ENCODE results near the gene PLEKHH3. TPM values are rescaled to one million over a fixed set of nuclear protein-coding genes. Genes with fewer than 3 reads are reported as not detected.

Gene PLEKHH3
- total RNA-seq, 1 donor from 2014 or later: 58.6 TPM

DNA sequence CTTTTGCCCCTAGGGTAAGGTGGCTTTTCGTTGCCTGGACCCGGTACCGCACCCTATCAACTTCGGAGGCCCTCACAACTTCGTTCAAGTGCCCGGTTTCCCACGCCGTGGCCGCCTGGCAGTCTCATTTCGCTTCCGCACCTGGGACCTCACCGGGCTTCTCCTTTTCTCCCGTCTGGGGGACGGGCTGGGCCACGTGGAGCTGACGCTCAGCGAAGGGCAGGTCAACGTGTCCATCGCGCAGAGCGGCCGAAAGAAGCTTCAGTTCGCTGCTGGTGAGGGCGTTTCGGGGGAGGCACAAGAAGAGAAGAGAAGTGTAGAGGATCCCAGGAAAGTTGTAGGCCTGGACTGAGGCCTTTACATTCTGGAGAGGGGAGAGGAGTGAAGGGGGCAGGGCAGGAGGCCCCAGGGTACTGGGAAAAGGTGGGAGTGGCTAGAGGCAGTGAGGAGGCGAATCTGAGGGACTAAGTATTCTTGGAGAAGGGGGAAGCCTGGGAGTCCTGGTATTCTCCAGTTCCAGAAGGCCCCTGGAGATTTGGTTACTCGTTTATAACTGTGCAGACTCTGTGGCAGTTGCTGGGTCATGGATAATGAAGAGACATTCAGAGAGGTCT, 11.0 kb upstream of the PLEKHH3 start:
- no peak for DNase-seq (ENCODE audit: low read depth)

- DNase-seq (ENCODE audit: low read depth): no peak
Observed at GRCh38 chr17:42686520-42687128, 9.8 kb upstream of the PLEKHH3 start.

- no peak for DNase-seq (ENCODE audit: low read depth)
Observed at GRCh38 chr17:42685831-42686230, 9.0 kb upstream of the PLEKHH3 start.

GRCh38 chr17:42684929-42685556, 8.2 kb upstream of the PLEKHH3 start:
- DNase-seq (ENCODE audit: low read depth): no peak

GRCh38 chr17:42683407-42684034, 6.7 kb upstream of the PLEKHH3 start:
- DNase-seq (ENCODE audit: low read depth): no peak

- DNase-seq (ENCODE audit: low read depth): peak; percentile 75
Observed at GRCh38 chr17:42682722-42683403, 6.1 kb upstream of the PLEKHH3 start.

GRCh38 chr17:42681976-42682721, 5.4 kb upstream of the PLEKHH3 start, which contains the start of gene CNTNAP1:
Gene CNTNAP1 (plus strand): TSS chr17:42682531. CDS start chr17:42682830, 299 bp downstream.
- peak; percentile 67 for DNase-seq (ENCODE audit: low read depth)

DNA sequence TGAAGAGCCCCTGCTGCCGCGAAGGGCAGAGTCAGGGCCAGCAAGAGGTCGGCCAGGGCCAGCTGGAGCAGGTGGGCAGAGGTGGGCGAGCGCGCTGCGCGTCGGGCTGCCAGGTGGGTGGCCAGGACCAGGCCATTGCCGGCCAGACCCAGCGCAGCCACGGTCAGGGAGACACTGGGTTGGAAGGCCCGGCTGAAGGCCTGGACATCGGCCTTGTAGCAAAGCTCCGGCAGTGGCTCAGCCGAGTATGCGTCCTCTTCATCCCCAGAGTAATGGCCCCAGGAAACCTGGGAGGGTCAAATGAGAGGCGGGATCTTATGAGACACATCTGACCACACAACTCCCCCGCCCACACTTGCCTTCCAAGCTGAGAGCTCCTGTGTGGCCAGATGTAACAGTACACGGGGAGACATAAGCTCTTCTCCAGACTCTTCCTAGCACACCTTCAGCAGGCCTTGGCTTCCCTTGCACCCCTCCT, 3.6 kb upstream of the PLEKHH3 start:
- no peak for DNase-seq (ENCODE audit: low read depth)

DNA sequence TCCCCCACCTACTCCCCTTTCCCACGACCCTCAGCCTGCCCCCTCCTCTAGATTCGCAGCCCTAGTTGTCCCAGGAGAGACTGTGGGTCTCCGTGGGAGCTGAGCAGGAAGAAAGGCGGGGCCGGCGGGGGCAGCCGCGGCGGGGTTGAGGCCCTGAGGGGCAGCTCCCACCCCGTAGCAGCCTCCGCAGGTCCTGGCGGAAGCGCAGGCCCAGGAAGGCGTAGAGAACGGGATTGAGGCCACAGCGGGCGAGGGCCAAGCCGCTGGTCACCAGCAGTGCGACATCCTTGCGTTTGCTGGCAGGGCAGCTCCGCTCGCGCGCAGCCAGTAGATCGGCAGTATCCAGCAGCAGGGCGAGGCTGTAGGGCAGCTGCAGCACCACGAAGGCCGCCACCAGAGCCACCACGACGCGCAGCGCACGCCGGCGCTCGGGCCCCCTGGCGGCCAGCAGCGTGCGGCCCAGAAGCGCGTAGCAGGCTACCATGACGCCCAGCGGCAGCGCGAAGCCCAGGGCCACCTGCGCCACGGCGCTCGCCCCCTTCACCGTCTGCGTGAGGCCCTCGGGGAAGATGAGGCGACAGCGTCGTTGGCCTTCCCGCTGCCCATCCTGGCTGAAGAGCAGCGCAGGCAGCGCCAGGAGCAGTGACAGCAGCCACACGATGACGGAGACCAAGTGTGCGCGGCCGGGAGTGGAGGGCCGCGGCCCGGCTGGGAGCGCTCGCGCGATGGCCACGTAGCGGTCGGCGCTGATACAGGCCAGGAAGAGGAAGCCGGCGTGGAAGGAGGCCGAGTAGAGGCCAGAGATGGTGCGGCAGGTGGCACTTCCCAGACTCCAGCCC, 2.9 kb upstream of the PLEKHH3 start:
- DNase-seq (ENCODE audit: low read depth): peak; percentile 81

- DNase-seq (ENCODE audit: low read depth): peak; percentile 36
Observed at GRCh38 chr17:42678951-42679491, 2.2 kb upstream of the PLEKHH3 start.

DNA sequence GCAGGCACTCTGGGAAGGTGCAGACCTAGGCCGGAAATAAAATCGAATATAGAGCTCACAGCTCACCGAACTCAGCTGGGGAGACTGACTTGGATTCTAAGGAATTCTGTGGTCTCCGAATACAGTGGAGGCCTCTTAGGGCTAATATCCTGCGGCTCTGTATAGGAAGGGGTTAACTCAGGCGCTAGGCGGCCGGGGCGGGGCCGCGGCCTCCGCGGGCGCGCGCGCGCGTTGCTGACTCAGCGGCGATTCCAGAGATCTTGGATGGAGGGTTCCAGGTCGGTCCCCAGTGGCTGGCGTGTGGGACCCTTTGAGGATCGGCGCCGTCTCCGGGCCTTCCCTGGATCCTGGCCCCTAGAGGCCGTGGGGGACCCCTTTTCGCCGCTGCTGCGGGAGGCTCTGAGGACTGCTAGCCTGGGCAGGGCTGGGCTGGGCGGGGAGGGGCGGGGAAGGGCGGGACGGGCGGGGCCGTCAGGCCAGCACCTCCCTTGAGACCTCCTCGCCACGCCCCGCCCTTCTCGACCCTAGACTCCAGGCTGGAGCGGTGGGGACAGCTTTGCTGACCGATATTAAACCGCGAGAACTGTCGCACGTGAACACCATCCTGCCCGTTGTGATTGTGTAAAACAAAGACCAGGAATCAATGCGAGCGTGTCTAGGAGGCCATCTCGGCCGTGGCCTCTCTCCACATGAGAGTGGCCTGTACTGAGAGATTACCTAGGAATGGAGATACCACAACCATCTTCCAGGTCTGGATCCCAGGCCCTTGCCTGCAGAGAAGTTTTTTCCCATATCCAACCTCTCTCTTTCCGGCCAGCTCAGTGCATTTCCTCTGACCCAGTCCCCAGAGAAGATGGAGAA, 1.4 kb upstream of the PLEKHH3 start:
- DNase-seq (ENCODE audit: low read depth): peak; percentile 90

DNA sequence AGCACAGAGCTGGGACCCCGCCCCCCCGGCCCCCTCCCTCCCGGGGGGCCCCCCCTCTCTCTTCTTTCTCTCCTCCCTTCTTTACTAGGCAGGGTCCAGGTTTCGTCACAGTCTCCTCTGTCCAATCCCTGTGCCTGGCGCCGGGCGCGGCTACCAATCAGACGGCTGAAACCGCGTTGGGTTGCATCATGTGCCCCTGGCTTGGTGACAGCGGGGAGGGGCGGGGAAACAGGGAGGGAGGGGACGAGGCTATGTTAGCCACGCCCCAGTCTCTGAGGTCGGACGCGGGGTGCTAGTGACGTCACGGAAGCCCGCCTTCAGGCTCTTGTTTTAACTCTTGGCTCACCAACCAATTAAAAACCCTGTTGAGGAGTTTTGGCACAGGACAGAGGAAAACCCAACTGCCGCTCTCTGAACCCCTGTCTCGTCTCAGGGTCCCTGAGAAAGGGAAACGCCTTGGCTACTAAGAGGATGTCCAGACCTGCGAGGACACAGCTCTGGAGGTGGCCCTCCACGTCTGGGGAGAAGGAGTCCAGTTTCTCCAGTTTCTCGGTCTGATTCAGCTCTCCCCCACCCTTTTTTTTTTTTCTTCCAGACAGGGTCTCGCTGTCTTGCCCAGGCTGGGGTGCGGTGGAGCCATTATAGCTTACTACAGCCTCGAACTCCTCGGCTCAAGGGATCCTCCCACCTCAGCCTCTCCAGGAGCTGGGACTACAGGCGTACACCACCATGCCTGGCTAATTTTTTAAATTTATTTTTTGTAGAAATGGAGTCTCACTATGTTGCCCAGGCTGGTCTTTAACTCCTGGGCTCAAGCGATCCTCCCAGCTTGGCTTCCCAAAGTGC, 441 bp upstream of the PLEKHH3 start:
- DNase-seq (ENCODE audit: low read depth): peak; percentile 100

DNA sequence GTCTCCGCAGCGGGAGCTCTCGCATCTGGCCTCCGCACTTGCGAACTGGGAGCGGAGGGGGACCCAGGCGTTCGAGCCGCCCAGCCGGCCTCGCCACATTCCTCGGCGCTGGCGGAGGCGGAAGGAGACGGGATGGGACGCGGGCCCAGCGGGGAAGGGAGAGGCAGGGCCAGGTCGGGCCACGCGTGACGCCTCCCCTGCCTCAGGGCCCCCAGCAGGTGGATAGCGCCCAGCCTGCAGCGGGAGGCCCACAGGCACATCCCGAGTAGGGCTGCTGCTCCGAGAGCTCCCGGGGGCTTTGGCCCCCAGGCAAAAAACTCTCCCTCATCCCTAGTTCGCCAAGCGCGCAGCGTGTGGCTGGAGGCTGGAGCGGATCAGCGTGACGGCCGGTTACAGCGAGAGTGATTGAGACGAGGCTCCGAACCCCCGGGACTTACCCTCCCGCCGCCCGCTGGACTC, 800 bp downstream of the PLEKHH3 start:
- DNase-seq (ENCODE audit: low read depth): peak; percentile 60

DNA sequence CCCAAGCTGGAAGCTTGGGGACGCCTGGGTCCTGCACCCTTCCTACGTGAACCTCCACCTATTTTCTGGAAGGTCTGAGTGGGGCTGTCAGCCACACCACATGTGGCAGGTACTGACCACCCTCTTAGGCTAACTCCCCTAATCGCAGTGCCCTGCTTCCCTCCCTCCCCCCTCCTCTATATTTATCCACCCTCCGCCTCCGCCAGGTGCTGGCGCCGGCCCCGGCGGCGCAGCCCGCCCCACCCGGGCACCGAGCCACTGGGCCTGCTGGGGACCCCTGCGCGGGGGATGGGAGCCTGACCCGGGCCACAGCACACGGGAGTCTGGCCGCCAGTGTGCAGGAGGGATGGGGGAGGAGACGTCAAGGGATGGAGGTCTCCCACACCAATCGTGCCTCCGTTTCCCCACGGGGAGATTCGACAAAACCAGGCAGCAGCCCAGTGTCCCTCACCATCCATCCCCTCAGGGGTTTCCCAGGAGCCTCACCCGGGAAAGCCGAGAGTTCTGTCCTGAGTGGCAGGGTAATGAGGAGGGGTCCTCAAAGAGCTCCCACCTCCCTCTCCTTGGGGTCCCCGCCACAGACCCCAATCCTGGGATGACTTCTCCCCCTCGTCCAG, 1.3 kb downstream of the PLEKHH3 start:
- peak; percentile 65 for DNase-seq (ENCODE audit: low read depth)

DNA sequence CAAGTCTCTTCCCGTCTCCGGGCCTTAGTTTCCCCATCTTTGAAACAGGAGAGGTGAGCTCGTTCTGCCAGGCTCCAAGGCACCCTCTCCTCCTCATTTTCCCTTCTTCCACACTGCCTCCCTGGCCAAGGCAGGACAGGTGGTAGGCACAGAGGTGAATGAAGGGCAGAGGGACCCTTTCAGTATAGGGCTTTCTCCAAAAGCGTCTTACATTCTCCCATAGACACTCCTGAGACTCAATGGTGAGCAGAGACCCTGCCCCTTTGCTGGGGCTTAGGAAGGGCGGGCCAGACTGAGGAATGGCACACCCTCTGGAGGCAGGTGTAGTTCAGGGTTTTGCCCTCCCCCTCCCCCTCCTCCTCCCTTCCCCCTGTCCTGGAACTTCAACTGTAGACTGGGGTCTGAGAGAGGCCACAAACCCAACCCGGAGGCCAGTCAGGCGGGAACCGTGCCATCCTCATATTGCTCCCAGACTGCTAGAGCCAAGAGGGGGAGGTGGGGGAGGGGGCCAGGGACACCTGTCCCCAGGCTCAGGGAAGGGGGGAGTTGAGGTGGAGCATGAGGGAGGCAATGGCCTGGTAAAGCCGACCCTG, 1.9 kb downstream of the PLEKHH3 start:
- peak; percentile 75 for DNase-seq (ENCODE audit: low read depth)

All from myocyte (in vitro differentiated cells).